Measurements from ENCODE around the gene DNAJC16. TPM values are rescaled to one million over a fixed set of nuclear protein-coding genes. Genes with fewer than 3 reads are reported as not detected.

The DNAJC16 gene
- total and polyA plus RNA-seq, 2 of the 13 experiments (the other 11 are each of a cell fraction or from before 2014, with no cell fraction given) = 11.4 to 15.4 TPM

DNA sequence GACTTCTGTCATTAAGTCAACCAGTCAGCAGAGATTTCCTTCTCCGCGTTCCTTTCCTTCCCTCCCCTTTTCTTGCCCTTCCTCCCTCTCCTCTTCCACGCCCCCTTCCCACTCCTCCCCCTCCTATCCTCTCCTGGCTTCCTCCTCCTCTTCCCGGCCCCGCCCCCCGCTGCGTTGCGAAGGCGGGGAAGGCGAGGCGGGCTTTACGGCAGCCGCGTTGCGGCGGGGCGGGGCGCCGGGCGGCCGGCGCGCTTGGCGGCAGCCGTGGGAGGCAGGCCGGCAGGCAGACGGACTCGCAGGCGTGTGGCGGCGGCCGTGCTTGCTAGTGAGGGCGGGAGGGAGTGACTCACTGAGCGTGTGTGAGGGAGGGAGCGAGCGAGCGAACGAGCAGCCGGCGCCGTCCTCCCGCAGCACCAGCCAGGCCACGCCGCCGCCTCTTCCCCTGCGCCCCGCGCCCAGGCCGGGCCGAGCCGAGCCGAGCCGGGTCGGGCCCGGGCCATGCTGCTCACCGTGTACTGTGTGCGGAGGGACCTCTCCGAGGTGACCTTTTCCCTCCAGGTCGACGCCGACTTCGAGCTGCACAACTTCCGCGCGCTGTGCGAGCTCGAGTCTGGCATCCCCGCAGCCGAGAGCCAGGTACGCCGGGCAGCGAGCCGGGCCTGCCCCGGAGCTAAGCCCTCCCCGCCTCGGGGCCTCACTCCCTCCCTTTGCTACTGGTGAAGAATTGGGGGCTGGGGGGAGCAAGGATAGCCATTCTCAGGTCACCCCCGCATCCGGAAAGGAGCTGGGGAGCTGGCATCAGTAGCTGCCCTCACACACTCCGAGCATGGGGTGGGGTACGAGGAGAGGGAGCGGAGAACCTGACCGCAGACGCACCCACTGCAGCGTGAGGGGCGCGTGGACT is 90.8 kb downstream of the DNAJC16 start, which contains the start of gene DDI2 (continued):
- TF ChIP-seq NCOR1 (IDR thresholded peaks at IDR 0.05; ENCODE audit: borderline replicate concordance, low read length) = no peak; the same call in 1 of the 2 replicates
- TF ChIP-seq HNRNPLL (IDR thresholded peaks at IDR 0.05; ENCODE audit: low read depth, low read length, poor library complexity, severe bottlenecking) = peak; percentile 91
- peak; percentile 94 for TF ChIP-seq ZFY (CRISPR knock-in tag; IDR thresholded peaks at IDR 0.05)
- TF ChIP-seq ASH2L (IDR thresholded peaks at IDR 0.05; ENCODE audit: insufficient read length, low read depth, low read length) = peak; percentile 63
- TF ChIP-seq, protein P1, sequence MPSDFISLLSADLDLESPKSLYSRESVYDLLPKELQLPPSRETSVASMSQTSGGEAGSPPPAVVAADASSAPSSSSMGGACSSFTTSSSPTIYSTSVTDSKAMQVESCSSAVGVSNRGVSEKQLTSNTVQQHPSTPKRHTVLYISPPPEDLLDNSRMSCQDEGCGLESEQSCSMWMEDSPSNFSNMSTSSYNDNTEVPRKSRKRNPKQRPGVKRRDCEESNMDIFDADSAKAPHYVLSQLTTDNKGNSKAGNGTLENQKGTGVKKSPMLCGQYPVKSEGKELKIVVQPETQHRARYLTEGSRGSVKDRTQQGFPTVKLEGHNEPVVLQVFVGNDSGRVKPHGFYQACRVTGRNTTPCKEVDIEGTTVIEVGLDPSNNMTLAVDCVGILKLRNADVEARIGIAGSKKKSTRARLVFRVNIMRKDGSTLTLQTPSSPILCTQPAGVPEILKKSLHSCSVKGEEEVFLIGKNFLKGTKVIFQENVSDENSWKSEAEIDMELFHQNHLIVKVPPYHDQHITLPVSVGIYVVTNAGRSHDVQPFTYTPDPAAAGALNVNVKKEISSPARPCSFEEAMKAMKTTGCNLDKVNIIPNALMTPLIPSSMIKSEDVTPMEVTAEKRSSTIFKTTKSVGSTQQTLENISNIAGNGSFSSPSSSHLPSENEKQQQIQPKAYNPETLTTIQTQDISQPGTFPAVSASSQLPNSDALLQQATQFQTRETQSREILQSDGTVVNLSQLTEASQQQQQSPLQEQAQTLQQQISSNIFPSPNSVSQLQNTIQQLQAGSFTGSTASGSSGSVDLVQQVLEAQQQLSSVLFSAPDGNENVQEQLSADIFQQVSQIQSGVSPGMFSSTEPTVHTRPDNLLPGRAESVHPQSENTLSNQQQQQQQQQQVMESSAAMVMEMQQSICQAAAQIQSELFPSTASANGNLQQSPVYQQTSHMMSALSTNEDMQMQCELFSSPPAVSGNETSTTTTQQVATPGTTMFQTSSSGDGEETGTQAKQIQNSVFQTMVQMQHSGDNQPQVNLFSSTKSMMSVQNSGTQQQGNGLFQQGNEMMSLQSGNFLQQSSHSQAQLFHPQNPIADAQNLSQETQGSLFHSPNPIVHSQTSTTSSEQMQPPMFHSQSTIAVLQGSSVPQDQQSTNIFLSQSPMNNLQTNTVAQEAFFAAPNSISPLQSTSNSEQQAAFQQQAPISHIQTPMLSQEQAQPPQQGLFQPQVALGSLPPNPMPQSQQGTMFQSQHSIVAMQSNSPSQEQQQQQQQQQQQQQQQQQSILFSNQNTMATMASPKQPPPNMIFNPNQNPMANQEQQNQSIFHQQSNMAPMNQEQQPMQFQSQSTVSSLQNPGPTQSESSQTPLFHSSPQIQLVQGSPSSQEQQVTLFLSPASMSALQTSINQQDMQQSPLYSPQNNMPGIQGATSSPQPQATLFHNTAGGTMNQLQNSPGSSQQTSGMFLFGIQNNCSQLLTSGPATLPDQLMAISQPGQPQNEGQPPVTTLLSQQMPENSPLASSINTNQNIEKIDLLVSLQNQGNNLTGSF (CRISPR knock-in tag; IDR thresholded peaks at IDR 0.05) = peak; percentile 92
- TF ChIP-seq IRF2 (CRISPR knock-in tag; IDR thresholded peaks at IDR 0.05) = peak; percentile 14; the same call in 1 of the 2 replicates
- peak; percentile 57 for TF ChIP-seq MED1 (CRISPR knock-in tag; IDR thresholded peaks at IDR 0.05)
- 0 out of 2 replicates have a peak, but pooled peaks have one; percentile 19 for TF ChIP-seq HBP1 (CRISPR knock-in tag; IDR thresholded peaks at IDR 0.05; ENCODE audit: low read depth)
- TF ChIP-seq ZBTB38 (CRISPR knock-in tag; IDR thresholded peaks at IDR 0.05) = peak; percentile 88
- peak; percentile 61; the same call in 1 of the 2 replicates for TF ChIP-seq ZSCAN25 (CRISPR knock-in tag; IDR thresholded peaks at IDR 0.05)
- TF ChIP-seq SOX5 (CRISPR knock-in tag; IDR thresholded peaks at IDR 0.05; ENCODE audit: borderline replicate concordance) = peak; percentile 43
- TF ChIP-seq ZNF768 (CRISPR knock-in tag; IDR thresholded peaks at IDR 0.05) = peak; percentile 42; the same call in 1 of the 2 replicates
- TF ChIP-seq KDM5B (CRISPR knock-in tag; IDR thresholded peaks at IDR 0.05; ENCODE audit: borderline replicate concordance) = peak; percentile 78
- TF ChIP-seq ZNF451 (CRISPR knock-in tag; IDR thresholded peaks at IDR 0.05) = peak; percentile 67
- 0 out of 2 replicates have a peak, but pooled peaks have one; percentile 62 for TF ChIP-seq ZNF691 (CRISPR knock-in tag; IDR thresholded peaks at IDR 0.05; ENCODE audit: borderline replicate concordance, low read depth)
- TF ChIP-seq ZNF275 (CRISPR knock-in tag; IDR thresholded peaks at IDR 0.05; ENCODE audit: borderline replicate concordance) = 0 out of 2 replicates have a peak, but pooled peaks have one; percentile 29
- no peak; the same call in 1 of the 2 replicates for TF ChIP-seq ZNF556 (CRISPR knock-in tag; IDR thresholded peaks at IDR 0.05; ENCODE audit: borderline replicate concordance)

All from HepG2 (cell line).